Stimulated activated CD4-positive, alpha-beta T cell treated with anti-CD3 and anti-CD28 coated beads, Interleukin-1b, Interleukin-23, amount 100 ng/mL, for 1 hour (primary cell): Measurements from ENCODE around the gene ARHGAP40.
"Not testable (repeated sequence)": the region's sequence is repeated elsewhere in the genome, so short reads cannot be mapped to it uniquely, and the experiment has no call there.

Source experiments
- DNase-seq, 2 donors: peaks; one replicate each; pipeline ENCODE4 v3.0.0-alpha.2; 2020; ENCODE audit warnings: low read depth in 2 of 2

ARHGAP40 gene

DNA sequence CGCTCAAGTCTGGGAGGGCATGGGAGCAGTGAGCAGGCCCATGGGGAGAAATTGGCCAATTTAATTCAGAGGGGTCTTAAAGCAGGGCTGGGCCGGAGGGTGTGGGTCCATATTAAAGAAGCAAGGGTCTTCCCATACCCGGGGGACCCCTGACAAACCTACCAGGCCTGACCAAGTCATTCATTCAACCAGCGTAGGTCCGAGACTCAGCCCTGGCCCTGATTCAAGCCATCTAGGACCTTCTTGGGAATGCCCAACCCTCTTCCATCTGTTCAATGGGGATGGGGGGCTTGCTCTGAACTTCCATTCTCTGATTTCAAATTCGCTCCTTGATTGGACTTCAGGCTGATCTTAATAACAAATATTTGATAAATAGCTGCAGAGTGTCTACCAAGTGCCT, 13.3 kb upstream of the ARHGAP40 start:
- DNase-seq = no peak

GRCh38 chr20:38589351-38589750, 12.3 kb upstream of the ARHGAP40 start:
- DNase-seq = no peak

- DNase-seq = no peak
These were observed 11.5 kb upstream of the ARHGAP40 start for GRCh38 chr20:38589967-38590675.

DNA sequence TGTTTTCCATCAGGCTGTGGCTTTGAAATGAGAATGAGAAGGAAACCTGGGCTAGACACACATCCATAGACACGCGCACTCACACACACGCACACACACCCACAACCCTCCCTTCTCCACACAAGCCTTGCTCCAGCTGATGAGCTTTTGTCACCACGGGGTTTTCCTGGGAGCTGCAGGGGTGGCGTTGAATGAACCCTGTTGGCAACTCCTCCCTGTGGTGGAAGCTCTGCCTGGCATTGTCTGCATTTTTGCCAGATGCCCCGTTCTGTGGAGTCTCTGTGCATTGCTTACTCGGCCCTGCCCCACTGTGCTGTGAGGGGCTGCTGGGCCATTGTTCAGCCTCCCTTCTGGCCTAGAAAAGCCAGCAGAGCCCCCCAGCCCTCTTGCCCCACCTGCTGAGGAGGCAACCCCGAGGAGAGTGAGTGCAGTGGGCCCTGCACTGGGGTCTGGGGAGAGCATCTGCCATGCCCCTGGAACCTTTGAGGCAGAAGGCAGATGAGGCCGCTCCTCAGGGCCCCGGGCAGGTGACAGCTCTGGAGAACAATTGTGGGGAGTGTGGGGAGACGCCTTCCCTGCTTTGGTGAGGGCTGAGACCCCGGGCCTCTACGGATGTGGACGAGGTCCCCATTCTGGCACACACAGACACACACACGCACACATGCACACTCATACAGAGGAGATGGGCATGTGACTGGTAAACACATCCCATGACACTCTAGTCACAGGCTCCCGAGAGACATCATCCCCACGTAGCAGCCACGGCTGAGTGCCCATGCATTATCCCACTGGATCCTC, 10.7 kb upstream of the ARHGAP40 start:
- no peak for DNase-seq

DNA sequence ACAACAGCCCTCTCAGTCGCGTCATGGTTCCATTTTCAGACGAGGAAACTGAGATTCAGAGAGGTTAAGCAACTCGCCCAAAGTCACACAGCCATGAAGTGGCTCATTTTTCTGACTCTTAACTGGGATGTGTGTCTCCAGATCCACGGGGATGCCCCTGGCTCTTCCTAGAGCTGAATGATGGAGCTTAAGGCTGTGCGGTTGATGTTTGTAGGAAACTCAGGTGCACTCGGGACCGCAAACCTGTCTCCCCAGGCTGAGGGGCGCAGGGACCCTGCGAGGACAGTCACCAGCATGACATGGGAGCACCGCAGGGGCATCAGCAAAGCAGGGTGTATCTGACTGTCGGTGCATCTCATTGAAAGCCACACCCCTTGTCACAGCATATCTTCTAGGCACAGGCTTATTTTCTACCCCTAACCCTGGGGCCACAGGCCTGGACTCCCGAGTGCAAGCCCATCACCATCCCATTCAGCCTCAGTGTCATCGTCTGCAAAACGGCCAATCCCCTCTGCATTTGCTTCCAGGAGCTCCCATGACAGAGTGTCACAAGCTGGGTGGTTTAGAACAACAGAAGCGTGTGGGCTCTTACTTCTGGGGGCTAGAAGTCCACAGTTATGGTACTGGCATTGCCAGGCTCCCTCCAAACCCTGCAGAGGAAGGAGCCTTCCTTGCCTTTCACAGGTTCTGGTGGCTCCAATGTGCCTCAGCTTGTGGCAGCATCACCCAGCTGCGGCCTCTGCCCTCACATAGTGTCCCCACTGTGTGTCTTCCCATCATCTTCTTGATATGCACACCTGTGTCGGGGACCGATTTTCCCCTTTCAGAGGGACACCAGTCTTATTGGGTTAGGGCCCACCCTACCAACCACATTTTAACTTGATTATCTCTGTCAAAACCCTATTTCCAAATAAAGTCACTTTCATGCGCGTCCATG, 9.9 kb upstream of the ARHGAP40 start:
- DNase-seq = no peak

DNA sequence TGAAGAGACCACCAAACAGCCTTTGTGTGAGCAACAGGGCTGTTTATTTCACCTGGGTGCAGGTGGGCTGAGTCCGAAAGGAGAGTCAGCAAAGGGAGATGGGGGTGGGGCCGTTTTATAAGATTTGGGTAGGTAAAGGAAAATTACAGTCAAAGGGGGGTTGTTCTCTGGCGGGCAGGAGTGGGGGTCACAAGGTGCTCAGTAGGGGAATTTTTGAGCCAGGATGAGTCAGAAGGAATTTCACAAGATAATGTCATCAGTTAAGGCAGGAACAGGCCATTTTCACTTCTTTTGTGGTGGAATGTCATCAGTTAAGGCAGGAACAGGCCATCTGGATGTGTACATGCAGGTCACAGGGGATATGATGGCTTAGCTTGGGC, 9.2 kb upstream of the ARHGAP40 start:
- DNase-seq = not testable (repeated sequence)

DNA sequence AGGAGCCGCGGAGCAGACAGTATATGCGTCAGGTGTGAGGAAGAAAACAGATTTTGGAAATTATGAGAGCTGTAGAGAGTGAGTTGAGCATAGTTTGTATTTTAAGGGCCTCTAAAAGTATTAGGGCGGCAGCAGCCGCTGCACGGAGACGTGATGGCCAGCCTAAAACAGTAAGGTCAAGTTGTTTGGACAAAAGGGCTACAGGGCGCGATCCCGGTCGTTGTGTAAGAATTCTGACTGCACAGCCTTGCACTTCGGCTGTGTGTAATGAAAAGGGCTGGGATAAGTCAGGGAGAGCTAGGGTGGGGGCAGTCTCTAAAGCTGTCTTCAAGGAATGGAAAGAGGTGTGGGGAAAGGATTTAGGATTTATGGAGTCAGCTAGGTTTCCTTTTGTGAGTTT, 7.3 kb upstream of the ARHGAP40 start:
- DNase-seq = not testable (repeated sequence)

- DNase-seq = not testable (repeated sequence)
These were observed 5.7 kb upstream of the ARHGAP40 start for GRCh38 chr20:38595886-38596285.

- DNase-seq = no peak
These were observed 2.2 kb upstream of the ARHGAP40 start for GRCh38 chr20:38599410-38599882.

DNA sequence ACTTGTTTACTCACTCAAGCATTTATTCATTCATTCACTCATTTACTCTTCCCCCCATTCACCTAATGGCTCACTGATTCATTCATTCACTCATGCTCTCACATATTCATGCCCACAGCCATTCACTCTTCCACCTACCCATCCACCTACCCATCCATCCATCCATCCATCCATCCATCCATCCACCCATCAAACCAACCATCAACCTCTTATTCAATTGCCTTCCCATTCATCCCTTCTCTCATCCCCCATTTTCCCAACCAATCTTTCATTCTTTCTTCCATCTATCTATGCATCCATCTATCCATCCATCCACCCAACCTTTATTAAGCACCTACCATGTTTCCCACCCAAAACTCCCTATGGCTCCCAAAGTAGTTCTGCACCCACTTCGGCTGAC, 1.6 kb upstream of the ARHGAP40 start:
- no peak for DNase-seq

DNA sequence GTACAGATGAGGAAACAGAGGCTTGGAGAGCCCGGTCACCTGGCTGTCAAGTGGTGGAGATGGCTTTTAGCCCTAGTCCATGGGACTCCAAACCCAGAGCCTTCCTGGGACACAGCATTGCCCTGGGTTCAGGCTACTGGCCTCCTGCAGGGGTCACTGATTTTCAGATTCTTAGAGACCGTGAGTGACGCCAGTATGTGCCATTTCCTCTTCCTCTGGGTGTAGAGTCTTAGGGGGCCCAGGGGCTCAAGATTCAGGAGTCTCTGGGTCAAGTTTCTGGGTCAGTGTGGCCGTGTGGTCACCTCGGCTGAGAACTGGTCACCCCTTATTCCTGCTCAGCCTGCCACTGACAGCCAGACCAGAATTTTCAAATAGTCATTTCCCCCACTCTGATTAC, 574 bp downstream of the ARHGAP40 start:
- no peak for DNase-seq

DNA sequence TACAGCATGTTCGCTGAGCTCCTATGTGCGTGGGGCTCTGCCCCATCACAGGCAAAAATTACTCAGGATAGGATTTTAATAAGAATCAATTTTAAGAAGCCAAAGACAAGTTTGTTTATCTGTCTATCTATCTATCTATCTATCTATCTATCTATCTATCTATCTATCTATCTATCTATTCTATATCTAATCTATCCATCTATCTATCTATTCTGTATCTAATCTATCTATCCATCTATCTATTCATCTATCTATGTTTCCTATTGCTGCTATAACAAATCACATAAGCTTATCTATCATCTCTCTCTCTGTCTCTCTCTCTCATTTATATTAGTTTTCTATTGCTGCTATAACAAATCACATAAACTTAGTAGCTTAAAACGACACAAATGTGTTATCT, 1.7 kb downstream of the ARHGAP40 start:
- DNase-seq = no peak

GRCh38 chr20:38604873-38605303, 3.3 kb downstream of the ARHGAP40 start:
- no peak for DNase-seq

GRCh38 chr20:38607351-38607750, 5.7 kb downstream of the ARHGAP40 start:
- DNase-seq = no peak

- no peak for DNase-seq
These were observed 6.6 kb downstream of the ARHGAP40 start for GRCh38 chr20:38608188-38608587.

DNA sequence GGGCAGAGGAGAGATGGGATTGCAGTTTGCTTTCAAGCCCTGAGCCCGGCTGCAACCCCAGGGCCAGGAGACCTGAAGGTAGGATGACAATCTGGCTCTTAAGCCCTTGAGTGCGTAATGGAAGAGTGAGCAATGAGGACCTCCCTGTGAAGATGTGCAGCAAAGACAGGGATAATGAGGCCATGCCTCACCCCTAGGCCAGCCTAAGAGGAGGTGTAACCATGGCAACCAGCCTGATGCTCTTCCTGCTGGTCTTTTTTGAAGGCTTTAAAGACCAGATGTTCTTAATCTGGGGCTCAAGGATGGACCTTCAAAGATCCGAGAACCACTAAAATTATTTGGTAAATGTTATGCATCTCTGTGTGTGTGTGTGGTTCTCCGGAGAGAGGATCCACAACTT, 8.2 kb downstream of the ARHGAP40 start:
- DNase-seq = no peak

DNA sequence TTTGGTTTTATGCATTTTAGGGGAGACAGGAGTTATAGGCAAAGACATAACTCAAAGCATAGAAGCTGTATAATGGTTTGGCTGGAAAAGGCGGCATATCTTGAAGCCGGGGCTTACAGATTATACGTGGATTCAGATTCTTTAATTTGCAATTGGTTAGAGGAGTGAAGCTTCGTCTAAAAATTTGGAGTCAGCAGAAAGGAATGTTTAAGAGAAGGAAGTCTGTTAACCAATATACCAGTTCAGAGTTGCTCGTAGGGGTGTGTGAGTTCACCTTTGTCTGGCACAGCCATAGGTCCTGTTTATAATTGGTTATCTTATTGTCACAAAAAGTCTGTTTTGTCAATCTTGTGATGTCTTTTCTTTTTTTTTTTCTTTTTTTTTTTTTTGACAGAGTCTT, 8.9 kb downstream of the ARHGAP40 start:
- DNase-seq = no peak

DNA sequence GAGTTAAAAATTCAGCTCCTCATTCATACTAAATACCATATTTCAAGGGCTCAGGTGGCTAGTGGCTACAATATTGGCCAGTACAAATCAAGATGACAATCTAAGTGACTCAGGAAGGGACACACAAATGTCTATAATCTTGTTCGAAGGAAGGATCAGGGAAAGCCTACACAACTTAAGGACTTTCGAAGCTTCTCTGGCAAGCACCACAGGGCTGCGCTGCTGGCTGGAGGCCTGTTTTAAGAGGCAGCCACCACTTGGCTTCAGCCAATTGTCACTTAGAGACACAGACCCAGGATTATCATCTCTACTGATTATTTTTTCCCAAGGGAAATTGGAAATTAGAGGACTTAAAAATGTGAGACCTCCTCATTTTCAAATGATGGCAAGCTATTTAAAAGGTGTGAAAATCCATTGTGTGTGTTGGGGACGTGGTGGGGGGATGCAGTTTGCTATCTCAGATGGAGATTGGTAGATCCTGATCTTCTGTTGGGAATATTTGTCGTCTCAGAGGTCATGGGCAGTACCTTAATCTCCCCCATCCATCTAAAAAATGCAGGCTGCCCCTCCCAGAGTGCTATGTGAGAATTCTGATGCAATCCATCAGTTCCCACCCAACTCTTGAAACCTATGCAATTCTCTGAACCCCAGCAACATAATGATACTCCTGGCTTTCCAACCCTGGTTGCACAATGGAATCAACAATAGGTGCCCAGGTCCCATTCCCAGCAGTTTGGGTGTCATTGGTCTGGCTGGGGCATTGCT, 11.3 kb downstream of the ARHGAP40 start:
- DNase-seq = no peak

DNA sequence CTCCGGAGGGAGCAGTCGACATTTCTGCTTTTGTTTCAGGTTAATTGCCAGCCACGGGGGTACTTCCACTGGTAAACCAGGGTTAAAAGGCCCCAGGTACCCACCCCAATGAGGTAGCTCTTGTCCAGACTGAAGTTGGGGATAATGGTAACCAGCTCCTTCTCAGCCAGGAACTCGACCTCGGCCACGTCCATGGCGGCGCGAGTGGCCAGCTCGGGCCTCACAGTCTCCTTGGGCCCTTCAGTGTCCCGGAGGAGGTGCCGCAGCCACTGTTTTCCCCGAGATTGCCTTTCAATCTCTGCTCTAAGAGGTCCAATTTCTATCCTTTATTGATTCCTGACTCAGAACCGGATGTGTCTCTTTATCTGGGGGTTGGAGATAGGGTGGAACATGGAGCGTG, 13.7 kb downstream of the ARHGAP40 start:
- DNase-seq = no peak

DNA sequence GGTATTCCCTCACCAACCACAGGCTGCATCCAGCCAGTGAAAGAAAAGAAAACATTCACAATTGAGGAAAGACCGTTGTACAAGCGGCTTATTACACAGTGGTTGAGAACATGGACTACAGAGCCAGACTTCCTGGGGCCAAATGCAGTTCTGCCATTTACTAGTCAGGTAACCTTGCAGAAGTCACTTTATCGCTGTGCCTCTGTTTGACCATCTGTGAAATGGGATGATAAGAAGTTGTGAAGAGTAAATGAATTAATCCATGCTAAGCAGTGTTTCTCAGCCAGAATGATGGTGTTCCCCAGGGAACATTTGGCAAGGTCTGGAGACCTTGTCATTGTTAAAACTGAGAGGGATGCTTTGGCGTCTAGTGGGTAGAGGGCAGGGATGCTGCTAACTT, 14.8 kb downstream of the ARHGAP40 start:
- no peak for DNase-seq
